Neural cell (in vitro differentiated cells): ENCODE results near the gene ANKS1B. TPM values are rescaled to one million over a fixed set of nuclear protein-coding genes. Genes with fewer than 3 reads are reported as not detected.

Experiments used
- H2AFZ ChIP-seq: fragments of 200-600, 300-800 bp; sonication (generic), shearing (Covaris generic); 2 replicates; pipeline ENCODE4 v1.6.0; 2014; ENCODE audit warnings: low read depth, mild to moderate bottlenecking, antibody characterized with exemption, low read length, moderate library complexity
- H3F3A ChIP-seq: fragments of 200-600 bp; shearing (Covaris generic); 2 replicates; pipeline ENCODE4 v1.6.1; 2016; ENCODE audit warnings: mild to moderate bottlenecking, moderate library complexity, mixed read lengths, antibody characterized with exemption, low read length; ENCODE audit not compliant: insufficient read depth, poor library complexity, severe bottlenecking
- H3K27ac ChIP-seq: fragments of 200-600, 300-800 bp; sonication (generic), shearing (Covaris generic); 2 replicates; pipeline ENCODE4 v1.5.1; 2014; ENCODE audit warnings: mild to moderate bottlenecking, low read length, moderate library complexity
- H3K27me3 ChIP-seq: fragments of 300-800, 200-600 bp; sonication (generic), shearing (Covaris generic); 2 replicates; pipeline ENCODE4 v1.6.0; 2014; ENCODE audit warnings: mild to moderate bottlenecking, low read depth, low read length, moderate library complexity; ENCODE audit not compliant: insufficient read depth
- H3K36me3 ChIP-seq: fragments of 300-800, 200-600 bp; sonication (generic), shearing (Covaris generic); 2 replicates; pipeline ENCODE4 v1.5.1; 2014; ENCODE audit warnings: mild to moderate bottlenecking, antibody characterized with exemption, low read length, moderate library complexity; ENCODE audit not compliant: insufficient read depth
- H3K4me2 ChIP-seq: fragments of 300-800, 200-600 bp; sonication (generic), shearing (Covaris generic); 2 replicates; pipeline ENCODE4 v1.6.0; 2014; ENCODE audit warnings: mild to moderate bottlenecking, low read length
- H3K4me3 ChIP-seq: fragments of 300-800, 200-600 bp; sonication (generic), shearing (Covaris generic); 2 replicates; pipeline ENCODE4 v1.5.1; 2014; ENCODE audit warnings: mild to moderate bottlenecking, low read length, moderate library complexity
- H3K79me2 ChIP-seq: fragments of 200-600 bp; shearing (Covaris generic); replicated peaks from 2 replicates; pipeline ENCODE4 v1.6.0; 2014; ENCODE audit warnings: mild to moderate bottlenecking, low read length, moderate library complexity; ENCODE audit not compliant: insufficient read depth
- H3K9ac ChIP-seq: fragments of 300-800, 200-600 bp; sonication (generic), shearing (Covaris generic); 2 replicates; pipeline ENCODE4 v1.6.1; 2016; ENCODE audit warnings: mild to moderate bottlenecking, low read length, mixed read lengths
- H3K9me2 ChIP-seq: fragments of 200-600 bp; shearing (Covaris generic); 2 replicates; pipeline ENCODE4 v1.6.1; 2016; ENCODE audit warnings: mild to moderate bottlenecking, low read length, mixed read lengths; ENCODE audit not compliant: insufficient read depth
- H3K9me3 ChIP-seq: fragments of 200-600, 300-800 bp; sonication (generic), shearing (Covaris generic); 2 replicates; pipeline ENCODE4 v1.6.1; 2016; ENCODE audit warnings: mild to moderate bottlenecking, mixed run types, low read length, moderate library complexity, mixed read lengths
- H4K20me1 ChIP-seq: fragments of 200-600 bp; shearing (Covaris generic); 2 replicates; pipeline ENCODE4 v1.6.1; 2016; ENCODE audit warnings: mild to moderate bottlenecking, mixed run types; ENCODE audit not compliant: insufficient read depth
- EP300 ChIP-seq: fragments of 450-650 bp; conservative IDR thresholded peaks from 2 replicates; pipeline ENCODE4 v1.6.1; 2014; ENCODE audit warnings: antibody characterized with exemption, mild to moderate bottlenecking, moderate library complexity; ENCODE audit not compliant: poor library complexity, severe bottlenecking
- EZH2 ChIP-seq: fragments of 200-600, 300-800 bp; shearing (Covaris generic), sonication (generic); IDR thresholded peaks from 2 replicates; pipeline ENCODE4 v1.6.1; 2014; ENCODE audit warnings: antibody characterized with exemption, low read length, borderline replicate concordance, mild to moderate bottlenecking; ENCODE audit not compliant: insufficient read depth, poor library complexity, severe bottlenecking
- MXI1 ChIP-seq: fragments of 450-650 bp; conservative IDR thresholded peaks from 2 replicates; pipeline ENCODE4 v1.6.1; 2014; ENCODE audit warnings: antibody characterized with exemption, mild to moderate bottlenecking; ENCODE audit not compliant: poor library complexity, severe bottlenecking
- POLR2AphosphoS5 ChIP-seq: IDR thresholded peaks from 2 replicates; pipeline ENCODE4 v1.6.1; 2012
- RAD21 ChIP-seq: fragments of 450-650 bp; conservative IDR thresholded peaks from 2 replicates; pipeline ENCODE4 v1.6.1; 2014; ENCODE audit warnings: antibody characterized with exemption, mild to moderate bottlenecking, moderate library complexity
- SMC3 ChIP-seq: fragments of 450-650 bp; conservative IDR thresholded peaks from 2 replicates; pipeline ENCODE4 v1.6.1; 2014; ENCODE audit warnings: antibody characterized with exemption, mild to moderate bottlenecking, moderate library complexity; ENCODE audit not compliant: poor library complexity
- TAF1 ChIP-seq: IDR thresholded peaks from 2 replicates; pipeline ENCODE4 v1.6.1; 2012; ENCODE audit warnings: low read depth
- polyA plus RNA-seq: library from polyadenylated mRNA; depleted of rRNA; stranded (reverse); fragments of >200 nt; gene quantifications from 2 replicates; pipeline ENCODE4 v1.2.3, GENCODE V29; 2014
- TF ChIP-seq, protein P1 (sequence below): IDR thresholded peaks from 2 replicates; pipeline ENCODE4 v1.6.1; 2012; ENCODE audit warnings: borderline replicate concordance
- TF ChIP-seq, protein P2 (sequence below): fragments of 450-650 bp; IDR thresholded peaks from 2 replicates; pipeline ENCODE4 v1.5.1; 2014; ENCODE audit warnings: antibody characterized with exemption, mild to moderate bottlenecking, moderate library complexity; ENCODE audit not compliant: poor library complexity, severe bottlenecking

Gene ANKS1B
- polyA plus RNA-seq, 1 donor from 2014 or later, result 65.6 TPM

DNA sequence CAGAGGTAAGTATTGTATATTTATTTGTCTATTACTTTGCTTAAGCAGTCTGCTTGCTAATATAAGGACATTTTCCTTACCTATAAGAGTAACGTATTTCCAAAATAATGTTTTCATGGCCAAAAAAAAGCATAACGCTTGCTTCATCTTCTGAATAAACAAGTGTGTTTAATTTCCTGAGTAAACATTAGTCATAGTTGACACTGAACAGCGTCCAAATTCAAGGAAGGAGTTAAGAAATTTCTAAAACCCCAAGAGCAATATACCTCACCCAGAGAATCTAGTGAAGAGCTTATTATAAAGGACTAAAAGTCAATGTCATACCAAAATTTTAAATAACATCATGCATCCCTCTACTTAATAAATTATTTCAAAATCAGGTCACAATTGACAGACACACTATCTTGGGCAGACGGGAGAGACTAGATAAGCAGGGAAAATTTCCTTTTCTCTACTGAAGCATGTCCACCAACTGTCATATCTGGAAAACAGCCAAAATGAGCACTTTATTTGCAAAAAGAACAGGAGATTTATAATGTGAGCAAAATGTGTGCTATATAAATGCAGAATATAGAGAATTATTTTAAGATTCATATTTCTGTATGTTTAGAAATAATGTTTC is 25.1 kb downstream of the ANKS1B start:
- Histone ChIP-seq H3K36me3 (no peaks in the 10 kb centered on the region), H2AFZ (no peak overlapping the region), H3K9me2 (no peaks in the 10 kb centered on the region), H3F3A (no peaks in the 10 kb centered on the region), H3K79me2 (no peaks in the 10 kb centered on the region), H3K9me3 (no peaks in the 10 kb centered on the region), H3K27ac (no peak overlapping the region), H3K4me2 (no peak overlapping the region), H3K4me3 (no peak overlapping the region), H3K9ac (no peak overlapping the region), H3K27me3 (no peaks in the 10 kb centered on the region), H4K20me1 (no peaks in the 10 kb centered on the region)
- TF ChIP-seq EZH2, result no peak
- TF ChIP-seq, protein P1, sequence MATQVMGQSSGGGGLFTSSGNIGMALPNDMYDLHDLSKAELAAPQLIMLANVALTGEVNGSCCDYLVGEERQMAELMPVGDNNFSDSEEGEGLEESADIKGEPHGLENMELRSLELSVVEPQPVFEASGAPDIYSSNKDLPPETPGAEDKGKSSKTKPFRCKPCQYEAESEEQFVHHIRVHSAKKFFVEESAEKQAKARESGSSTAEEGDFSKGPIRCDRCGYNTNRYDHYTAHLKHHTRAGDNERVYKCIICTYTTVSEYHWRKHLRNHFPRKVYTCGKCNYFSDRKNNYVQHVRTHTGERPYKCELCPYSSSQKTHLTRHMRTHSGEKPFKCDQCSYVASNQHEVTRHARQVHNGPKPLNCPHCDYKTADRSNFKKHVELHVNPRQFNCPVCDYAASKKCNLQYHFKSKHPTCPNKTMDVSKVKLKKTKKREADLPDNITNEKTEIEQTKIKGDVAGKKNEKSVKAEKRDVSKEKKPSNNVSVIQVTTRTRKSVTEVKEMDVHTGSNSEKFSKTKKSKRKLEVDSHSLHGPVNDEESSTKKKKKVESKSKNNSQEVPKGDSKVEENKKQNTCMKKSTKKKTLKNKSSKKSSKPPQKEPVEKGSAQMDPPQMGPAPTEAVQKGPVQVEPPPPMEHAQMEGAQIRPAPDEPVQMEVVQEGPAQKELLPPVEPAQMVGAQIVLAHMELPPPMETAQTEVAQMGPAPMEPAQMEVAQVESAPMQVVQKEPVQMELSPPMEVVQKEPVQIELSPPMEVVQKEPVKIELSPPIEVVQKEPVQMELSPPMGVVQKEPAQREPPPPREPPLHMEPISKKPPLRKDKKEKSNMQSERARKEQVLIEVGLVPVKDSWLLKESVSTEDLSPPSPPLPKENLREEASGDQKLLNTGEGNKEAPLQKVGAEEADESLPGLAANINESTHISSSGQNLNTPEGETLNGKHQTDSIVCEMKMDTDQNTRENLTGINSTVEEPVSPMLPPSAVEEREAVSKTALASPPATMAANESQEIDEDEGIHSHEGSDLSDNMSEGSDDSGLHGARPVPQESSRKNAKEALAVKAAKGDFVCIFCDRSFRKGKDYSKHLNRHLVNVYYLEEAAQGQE, result no peak
- no peak for TF ChIP-seq SMC3
- no peak for TF ChIP-seq TAF1
- no peak for TF ChIP-seq POLR2AphosphoS5
- no peak for TF ChIP-seq MXI1

DNA sequence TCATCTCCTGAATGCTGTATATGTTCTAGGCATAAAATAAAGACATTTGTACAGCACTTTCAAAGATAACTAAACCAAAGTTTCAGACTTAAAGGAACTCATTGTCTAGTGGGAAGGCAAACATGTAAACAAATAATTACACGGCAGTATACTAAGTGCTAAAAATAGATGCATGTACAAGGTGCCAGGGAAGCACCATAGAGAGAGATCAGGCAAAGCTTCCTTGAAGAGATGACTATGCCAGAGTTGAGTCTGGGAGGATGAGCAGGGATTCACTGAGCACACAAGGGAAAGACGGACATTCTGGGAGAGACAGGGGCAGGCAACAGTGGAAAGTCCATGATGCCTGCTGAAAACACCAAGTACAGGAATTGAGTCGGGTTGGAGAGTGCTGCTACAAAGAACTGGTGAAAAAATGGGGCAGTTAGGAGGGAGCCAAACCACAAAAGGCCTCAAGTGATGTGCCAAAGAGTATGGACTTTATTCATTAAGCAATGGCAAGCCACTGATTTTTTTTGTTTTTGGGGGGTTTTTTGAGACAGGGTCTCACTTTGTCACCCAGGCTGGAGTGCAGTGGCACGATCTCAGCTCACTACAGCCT is 26.8 kb downstream of the ANKS1B start:
- Histone ChIP-seq H3K36me3 (no peaks in the 10 kb centered on the region), H3K4me2 (no peak overlapping the region), H3K9me3 (no peaks in the 10 kb centered on the region), H3K9ac (no peak overlapping the region), H3F3A (no peaks in the 10 kb centered on the region), H2AFZ (no peak overlapping the region), H3K9me2 (no peaks in the 10 kb centered on the region), H3K79me2 (no peaks in the 10 kb centered on the region), H3K27me3 (no peaks in the 10 kb centered on the region), H4K20me1 (no peaks in the 10 kb centered on the region), H3K4me3 (no peak overlapping the region), H3K27ac (no peak overlapping the region)
- TF ChIP-seq, protein P1, result no peak
- no peak for TF ChIP-seq EP300
- no peak for TF ChIP-seq MXI1
- TF ChIP-seq POLR2AphosphoS5, result no peak
- TF ChIP-seq EZH2, result no peak
- TF ChIP-seq SMC3, result no peak
- TF ChIP-seq, protein P2, sequence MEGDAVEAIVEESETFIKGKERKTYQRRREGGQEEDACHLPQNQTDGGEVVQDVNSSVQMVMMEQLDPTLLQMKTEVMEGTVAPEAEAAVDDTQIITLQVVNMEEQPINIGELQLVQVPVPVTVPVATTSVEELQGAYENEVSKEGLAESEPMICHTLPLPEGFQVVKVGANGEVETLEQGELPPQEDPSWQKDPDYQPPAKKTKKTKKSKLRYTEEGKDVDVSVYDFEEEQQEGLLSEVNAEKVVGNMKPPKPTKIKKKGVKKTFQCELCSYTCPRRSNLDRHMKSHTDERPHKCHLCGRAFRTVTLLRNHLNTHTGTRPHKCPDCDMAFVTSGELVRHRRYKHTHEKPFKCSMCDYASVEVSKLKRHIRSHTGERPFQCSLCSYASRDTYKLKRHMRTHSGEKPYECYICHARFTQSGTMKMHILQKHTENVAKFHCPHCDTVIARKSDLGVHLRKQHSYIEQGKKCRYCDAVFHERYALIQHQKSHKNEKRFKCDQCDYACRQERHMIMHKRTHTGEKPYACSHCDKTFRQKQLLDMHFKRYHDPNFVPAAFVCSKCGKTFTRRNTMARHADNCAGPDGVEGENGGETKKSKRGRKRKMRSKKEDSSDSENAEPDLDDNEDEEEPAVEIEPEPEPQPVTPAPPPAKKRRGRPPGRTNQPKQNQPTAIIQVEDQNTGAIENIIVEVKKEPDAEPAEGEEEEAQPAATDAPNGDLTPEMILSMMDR, result no peak
- no peak for TF ChIP-seq RAD21
- no peak for TF ChIP-seq TAF1
